Activated CD8-positive, alpha-beta memory T cell treated with anti-CD3 and anti-CD28 coated beads for 36 hours (primary cell): ENCODE measurements around the gene EXOC3L1. TPM values are rescaled to one million over a fixed set of nuclear protein-coding genes. Genes with fewer than 3 reads are reported as not detected.

Experiments used
- CTCF ChIA-PET: fragments of 350-600 bp; sonication (Branson Sonifier 250); formaldehyde crosslinking; loops from one replicate; lab custom pipeline; 2021; ENCODE audit warnings: antibody characterized with exemption; lab: Charles Lee
- POLR2A ChIA-PET: fragments of 350-600 bp; sonication (Branson Sonifier 250); formaldehyde crosslinking; loops from one replicate; lab custom pipeline; 2021; ENCODE audit warnings: antibody characterized with exemption; lab: Charles Lee
- total RNA-seq, 2 experiments: library from RNA; stranded (reverse); gene quantifications; one replicate each; pipeline ENCODE4 v1.2.3, GENCODE V29; 2021

The EXOC3L1 gene
- total RNA-seq, 2 experiments from 2014 or later, result 0.19 TPM; not detected in 1

- POLR2A ChIA-PET, result interaction anchor here (1.3 kb wide), 1 partner anchor 133 kb away, joined by 3 read pairs; no protein-coding TSS in a partner anchor
- CTCF ChIA-PET, result interaction anchor here (0.8 to 2.2 kb wide), 10 partner anchors 13 to 189 kb away, joined by 3 to 13 read pairs (median 3); no protein-coding TSS in a partner anchor
Measured at GRCh38 chr16:67150833-67151396, 39.0 kb downstream of the EXOC3L1 start, which contains the start of gene B3GNT9. TSS of gene B3GNT9 (minus strand) at chr16:67150998. CDS start at chr16:67150485, 513 bp downstream.

DNA sequence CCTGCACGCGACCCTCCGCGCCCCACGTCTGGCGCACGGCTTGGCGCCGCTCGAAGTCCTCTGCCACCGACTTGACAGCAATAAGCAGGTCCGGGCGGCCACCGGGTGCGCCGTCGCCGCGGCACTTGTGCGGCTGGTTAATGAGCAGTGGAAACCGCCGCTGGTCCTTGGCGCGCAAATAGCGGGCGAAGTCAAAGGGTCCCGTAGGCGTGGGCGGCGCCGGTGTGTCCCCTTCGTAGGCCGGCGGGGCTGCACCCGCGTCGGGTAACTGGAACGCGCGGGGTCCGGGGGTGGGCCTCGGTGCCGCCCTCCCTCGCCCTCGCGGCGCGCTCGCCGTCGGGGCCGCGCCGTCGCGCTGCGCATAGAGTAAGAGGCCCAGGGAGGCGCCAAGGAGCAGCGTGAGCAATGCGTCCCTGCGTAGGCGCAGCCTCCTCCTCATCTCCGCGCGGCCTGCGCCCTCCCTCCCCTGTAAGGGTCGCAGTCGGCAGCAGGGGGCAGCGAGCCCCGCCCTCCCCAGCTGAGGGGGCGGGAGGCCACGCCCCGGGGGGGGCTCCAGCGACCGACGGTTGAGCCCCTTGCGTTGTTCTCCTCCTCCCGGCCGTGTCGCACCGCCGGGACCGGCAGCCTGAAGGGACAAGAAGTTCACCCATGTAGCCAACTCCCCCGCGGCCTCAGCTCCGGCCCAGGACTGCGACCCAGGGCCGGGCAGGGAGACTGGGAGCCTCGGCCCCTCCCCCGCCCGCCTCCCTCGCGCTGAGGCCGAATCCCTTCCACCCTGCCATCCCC is 39.7 kb downstream of the EXOC3L1 start:
- ChIA-PET POLR2A (interaction anchor here (1.3 kb wide), 1 partner anchor 133 kb away, joined by 3 read pairs; no protein-coding TSS in a partner anchor), CTCF (interaction anchor here (0.7 to 2.2 kb wide), 7 partner anchors 25 to 174 kb away, joined by 3 to 13 read pairs (median 4); no protein-coding TSS in a partner anchor)

GRCh38 chr16:67149276-67150046 is 40.5 kb downstream of the EXOC3L1 start:
- POLR2A ChIA-PET, result no interaction called here
- CTCF ChIA-PET, result interaction anchor here (0.6 to 2.2 kb wide), 3 partner anchors 21 to 159 kb away, joined by 3 to 13 read pairs (median 3); partner anchors contain the start of gene NOL3

DNA sequence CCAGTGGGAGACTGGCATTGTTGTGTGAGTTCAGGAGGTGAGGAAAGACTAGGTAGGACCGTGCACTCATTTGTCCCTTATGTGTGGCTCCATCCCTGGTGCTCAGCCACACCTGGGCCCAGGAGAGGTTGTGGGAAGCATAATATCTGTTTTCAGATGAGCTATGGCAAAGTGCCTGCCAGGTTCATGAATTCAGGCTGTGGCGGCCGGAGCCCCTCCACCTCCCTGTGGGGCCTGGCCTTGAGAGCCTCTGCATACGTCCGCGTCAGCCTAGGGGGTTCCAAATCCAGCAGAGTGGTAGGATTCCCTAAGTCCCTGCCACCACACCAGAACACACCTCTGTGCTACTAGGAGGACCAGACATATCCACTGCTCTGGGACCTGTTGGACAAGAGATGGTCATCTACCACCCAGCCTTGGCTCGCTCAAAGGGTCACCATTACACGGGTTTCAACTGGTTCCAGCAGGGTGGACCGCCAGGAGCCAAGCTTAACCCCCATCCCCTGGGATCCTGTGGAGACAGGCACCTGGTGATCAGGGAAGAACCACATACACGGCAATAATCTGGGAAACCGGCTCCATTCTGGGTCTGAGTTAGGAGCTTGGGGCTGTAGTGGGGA is 41.2 kb downstream of the EXOC3L1 start:
- POLR2A ChIA-PET, result no interaction called here

DNA sequence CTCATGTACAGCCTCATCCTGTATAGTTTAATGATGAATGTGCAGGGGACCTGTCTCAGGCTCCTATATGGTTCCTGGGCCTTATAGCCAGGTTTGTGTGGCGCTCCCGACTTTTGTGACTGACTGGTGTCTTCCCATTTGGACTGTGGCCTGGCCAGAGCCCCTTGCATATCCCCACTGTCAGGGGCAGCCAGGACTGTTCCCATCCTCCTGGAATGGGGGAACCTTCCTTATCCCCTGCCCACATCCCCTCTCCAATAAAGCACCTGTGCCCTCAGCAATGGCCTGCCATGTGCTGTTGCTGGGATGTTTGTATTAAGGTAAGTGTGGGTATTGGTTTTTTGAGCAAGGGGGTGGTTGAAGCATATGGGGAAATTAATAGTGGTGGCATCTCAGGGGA is 41.7 kb downstream of the EXOC3L1 start:
- CTCF ChIA-PET, result no interaction called here

More for the DNA sequence above, 41.2 kb downstream of the EXOC3L1 start:
- CTCF ChIA-PET, result interaction anchor here (0.6 kb wide), 1 partner anchor 21 kb away, joined by 3 read pairs; the partner anchor contains the start of gene NOL3

DNA sequence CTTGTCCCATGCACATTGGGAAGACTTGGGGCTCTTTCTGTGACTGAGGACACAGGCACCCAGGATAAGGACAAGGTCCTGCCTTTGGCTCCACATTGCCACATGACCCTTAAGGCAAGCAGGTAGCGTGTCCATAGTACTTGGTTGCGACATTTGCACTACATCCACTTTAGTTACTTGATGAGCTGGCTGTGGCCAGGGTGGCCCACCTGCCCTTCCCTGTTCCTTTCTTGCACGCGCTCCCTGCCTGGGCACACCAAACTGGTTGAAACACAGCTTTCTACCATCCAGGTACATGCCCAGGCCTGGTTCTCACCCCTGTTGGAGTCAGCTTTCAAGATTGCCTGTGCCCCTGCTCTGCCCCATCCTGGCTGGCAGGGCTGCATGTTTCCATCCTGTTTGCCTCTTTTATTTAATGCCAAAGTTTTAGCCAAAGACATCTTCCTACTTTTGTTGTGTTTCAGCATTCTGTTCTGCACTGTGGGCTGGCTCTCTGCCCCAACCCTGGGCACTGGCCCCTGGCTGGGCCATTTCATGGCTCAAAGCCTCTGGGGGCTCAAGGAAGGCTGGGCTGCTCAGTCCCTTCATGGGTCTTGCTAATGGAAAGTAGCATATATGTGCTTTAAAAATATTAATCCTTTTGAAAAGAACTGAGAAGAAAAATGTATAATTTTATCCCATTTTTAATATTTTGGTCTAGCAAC is 42.3 kb downstream of the EXOC3L1 start:
- ChIA-PET POLR2A (no interaction called here), CTCF (interaction anchor here (0.9 kb wide), 1 partner anchor 134 kb away, joined by 3 read pairs; no protein-coding TSS in a partner anchor)

More for the DNA sequence above, 41.7 kb downstream of the EXOC3L1 start:
- POLR2A ChIA-PET, result no interaction called here

DNA sequence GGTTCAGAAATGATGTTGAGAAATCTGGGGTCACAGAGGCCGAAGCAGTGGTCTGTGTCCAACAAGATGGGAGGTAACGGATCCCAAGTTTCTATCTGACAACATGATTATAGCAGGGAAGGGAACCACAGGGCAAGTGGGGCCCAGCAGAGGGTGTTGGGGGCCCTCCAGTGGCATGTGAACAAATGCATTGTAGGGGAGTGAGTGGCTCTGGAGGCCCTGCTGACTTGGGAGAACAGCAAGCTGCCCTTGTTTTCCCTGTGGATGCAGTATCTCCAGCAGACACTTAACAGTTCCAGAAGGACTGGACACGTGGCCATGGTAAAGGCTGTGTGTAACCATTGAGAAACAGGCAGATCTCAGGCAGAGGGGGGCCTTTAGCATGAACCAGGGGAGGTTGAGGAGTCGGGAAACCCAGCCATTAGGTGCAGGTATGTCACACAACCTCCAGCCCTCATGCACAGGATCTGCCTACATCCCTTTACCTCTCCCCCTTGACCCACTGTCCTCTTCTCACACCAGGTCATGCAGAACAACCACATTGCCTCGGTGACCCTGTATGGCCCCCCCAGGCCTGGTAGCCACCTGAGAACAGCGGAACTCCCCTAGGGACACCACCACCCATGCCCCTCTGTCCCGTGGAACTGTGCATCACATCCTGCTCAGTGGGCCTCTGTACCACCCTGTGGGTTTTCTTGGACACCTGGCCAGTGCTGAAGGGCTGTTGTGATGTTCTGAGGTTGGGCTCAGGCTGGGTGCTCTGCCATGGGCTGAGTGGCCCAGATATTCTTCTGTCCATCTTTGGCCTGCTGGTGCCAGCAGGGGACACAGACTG is 43.2 kb downstream of the EXOC3L1 start:
- POLR2A ChIA-PET, result no interaction called here

GRCh38 chr16:67145746-67146145 is 44.2 kb downstream of the EXOC3L1 start:
- ChIA-PET POLR2A (no interaction called here), CTCF (interaction anchor here (1.6 kb wide), 1 partner anchor 9 kb away, joined by 5 read pairs; no protein-coding TSS in a partner anchor)

More for the DNA sequence above, 43.2 kb downstream of the EXOC3L1 start:
- CTCF ChIA-PET, result interaction anchor here (0.9 kb wide), 1 partner anchor 133 kb away, joined by 3 read pairs; no protein-coding TSS in a partner anchor

- POLR2A ChIA-PET, result no interaction called here
- CTCF ChIA-PET, result interaction anchor here (1.6 kb wide), 1 partner anchor 10 kb away, joined by 5 read pairs; no protein-coding TSS in a partner anchor
Measured at GRCh38 chr16:67144943-67145342, 45.0 kb downstream of the EXOC3L1 start.

GRCh38 chr16:67142342-67142741 is 47.6 kb downstream of the EXOC3L1 start:
- CTCF ChIA-PET, result interaction anchor here (1.6 kb wide), 1 partner anchor 13 kb away, joined by 8 read pairs; no protein-coding TSS in a partner anchor
- POLR2A ChIA-PET, result no interaction called here

DNA sequence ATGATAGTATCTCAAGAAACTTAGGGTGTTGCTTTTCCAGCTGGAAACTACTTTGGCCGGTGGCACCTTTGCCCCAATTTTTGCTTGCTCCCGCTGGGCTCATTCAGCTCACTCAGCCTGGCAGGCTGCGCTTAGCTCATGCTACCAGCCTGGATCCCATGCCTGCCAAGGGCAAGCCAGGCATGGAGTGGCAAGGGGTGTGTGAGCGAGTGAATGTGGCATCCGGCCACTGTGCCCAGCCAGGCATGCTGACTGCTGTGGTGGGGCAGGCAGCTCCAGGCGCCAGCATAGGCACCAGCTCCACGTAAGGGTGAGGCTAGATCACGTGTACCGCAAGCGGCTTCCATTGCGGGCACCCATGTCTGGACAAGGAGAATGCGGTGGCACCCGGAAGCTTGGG is 48.5 kb downstream of the EXOC3L1 start:
- CTCF ChIA-PET, result interaction anchor here (1.1 to 1.6 kb wide), 3 partner anchors 11 to 16 kb away, joined by 4 to 8 read pairs (median 4); no protein-coding TSS in a partner anchor
- POLR2A ChIA-PET, result no interaction called here

- CTCF ChIA-PET, result interaction anchor here (1.7 to 2.8 kb wide), 2 partner anchors 14 to 18 kb away, joined by 3 to 7 read pairs; partner anchors contain the start of gene B3GNT9
- POLR2A ChIA-PET, result no interaction called here
Measured at GRCh38 chr16:67137605-67138004, 52.3 kb downstream of the EXOC3L1 start.

Other genes with a start within 250 kb of the EXOC3L1 start
- under 1 TPM; 0.31 to 0.57 TPM for gene CES3, start 228.9 kb downstream of the EXOC3L1 start, total RNA-seq
- gene CES4A, start 201.5 kb downstream of the EXOC3L1 start, total RNA-seq, result 1 to 10 TPM; 4.5 to 5.2 TPM
- 100 to 1,000 TPM; 140 to 147 TPM for gene CBFB, start 161.0 kb downstream of the EXOC3L1 start, total RNA-seq
- gene PHAF1, start 80.2 kb downstream of the EXOC3L1 start, total RNA-seq, result 10 to 100 TPM; 18.1 to 20.0 TPM
- 1 to 10 TPM; 2.0 to 2.1 TPM for gene B3GNT9, start 39.1 kb downstream of the EXOC3L1 start, total RNA-seq
- gene TRADD, start 30.2 kb downstream of the EXOC3L1 start, total RNA-seq, result 10 to 100 TPM; 18.0 to 19.0 TPM
- 10 to 100 TPM; 11.8 to 12.2 TPM for gene FBXL8, start 30.2 kb downstream of the EXOC3L1 start, total RNA-seq
- 10 to 100 TPM in 1 of 2 experiments, 1 to 10 TPM in 1; 7.6 to 11.4 TPM for gene HSF4, start 25.4 kb downstream of the EXOC3L1 start, total RNA-seq
- gene NOL3, start 19.6 kb downstream of the EXOC3L1 start, total RNA-seq, result 1 to 10 TPM; 4.9 to 5.2 TPM
- 10 to 100 TPM; 18.6 to 22.4 TPM for gene MATCAP1, start 6.2 kb downstream of the EXOC3L1 start, total RNA-seq
- 100 to 1,000 TPM; 146 to 151 TPM for gene E2F4, start 2.0 kb upstream of the EXOC3L1 start, total RNA-seq
- 1 to 10 TPM; 5.5 to 5.8 TPM for gene ELMO3, start 9.0 kb upstream of the EXOC3L1 start, total RNA-seq
- gene TMEM208, start 37.0 kb upstream of the EXOC3L1 start, total RNA-seq, result 10 to 100 TPM; 61.2 to 61.7 TPM
- 100 to 1,000 TPM; 113 to 118 TPM for gene FHOD1, start 57.3 kb upstream of the EXOC3L1 start, total RNA-seq
- 1 to 10 TPM; 6.7 to 7.8 TPM for gene SLC9A5, start 58.8 kb upstream of the EXOC3L1 start, total RNA-seq
- 10 to 100 TPM; 25.8 to 26.1 TPM for gene PLEKHG4, start 89.4 kb upstream of the EXOC3L1 start, total RNA-seq
- gene KCTD19, start 136.6 kb upstream of the EXOC3L1 start, total RNA-seq, result 1 to 10 TPM; 1.4 to 1.5 TPM
- 1 to 10 TPM in 1 of 2 experiments, under 1 TPM in 1; 0.55 to 1.1 TPM for gene LRRC36, start 136.7 kb upstream of the EXOC3L1 start, total RNA-seq
- gene TPPP3, start 203.4 kb upstream of the EXOC3L1 start, total RNA-seq, result not detected
- 1 to 10 TPM; 1.0 to 1.1 TPM for gene ZDHHC1, start 226.3 kb upstream of the EXOC3L1 start, total RNA-seq
- 1 to 10 TPM; 1.3 to 1.9 TPM for gene HSD11B2, start 241.0 kb upstream of the EXOC3L1 start, total RNA-seq